Fibroblast of villous mesenchyme (primary cell): ENCODE data around the gene CDV3. TPM values are rescaled to one million over a fixed set of nuclear protein-coding genes. Genes with fewer than 3 reads are reported as not detected.
"Not testable (repeated sequence)": the region's sequence is repeated elsewhere in the genome, so short reads cannot be mapped to it uniquely, and the experiment has no call there.

Experiments
- DNase-seq: peaks from one replicate; pipeline ENCODE4 v3.0.0-alpha.2; 2010; ENCODE audit warnings: low read depth
- H3K4me3 ChIP-seq: 2 replicates; pipeline ENCODE4 v1.5.1; 2011; ENCODE audit warnings: low read depth, mild to moderate bottlenecking, low read length
- total RNA-seq: library from RNA; depleted of rRNA; stranded (reverse); fragments of >200 nt; gene quantifications from 2 replicates; pipeline ENCODE4 v1.2.3, GENCODE V29; 2012
- TF ChIP-seq, protein P1 (sequence below): IDR thresholded peaks from 2 replicates; pipeline ENCODE4 v1.5.1; 2012; ENCODE audit warnings: low read depth, mild to moderate bottlenecking, low read length; ENCODE audit not compliant: insufficient read depth

Gene CDV3, protein sequence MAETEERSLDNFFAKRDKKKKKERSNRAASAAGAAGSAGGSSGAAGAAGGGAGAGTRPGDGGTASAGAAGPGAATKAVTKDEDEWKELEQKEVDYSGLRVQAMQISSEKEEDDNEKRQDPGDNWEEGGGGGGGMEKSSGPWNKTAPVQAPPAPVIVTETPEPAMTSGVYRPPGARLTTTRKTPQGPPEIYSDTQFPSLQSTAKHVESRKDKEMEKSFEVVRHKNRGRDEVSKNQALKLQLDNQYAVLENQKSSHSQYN
- 184 and 277 TPM in 2 replicates for total RNA-seq

DNA sequence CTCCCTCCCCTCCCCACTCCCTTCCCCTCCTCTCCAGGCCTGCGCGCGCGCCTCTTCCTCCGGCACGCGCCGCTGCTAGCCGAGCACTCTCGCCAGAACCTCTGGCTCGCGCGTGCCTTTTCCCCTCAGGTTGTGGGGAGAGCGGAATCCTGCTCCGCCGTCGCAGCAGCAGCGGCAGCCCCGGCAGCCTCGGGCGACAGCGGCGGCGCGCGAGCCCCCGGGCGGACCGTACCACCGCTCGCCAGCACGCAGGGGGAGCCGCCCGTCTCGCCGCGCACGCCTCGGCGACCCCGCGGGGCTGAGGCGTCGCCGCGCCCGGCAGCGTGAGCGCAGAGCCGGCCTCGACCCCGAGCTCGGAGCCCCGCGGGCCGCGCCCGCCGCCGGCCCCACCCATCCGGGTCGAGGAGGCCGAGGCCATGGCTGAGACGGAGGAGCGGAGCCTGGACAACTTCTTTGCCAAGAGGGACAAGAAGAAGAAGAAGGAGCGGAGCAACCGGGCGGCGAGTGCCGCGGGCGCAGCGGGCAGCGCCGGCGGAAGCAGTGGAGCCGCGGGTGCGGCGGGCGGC is at the start of gene CDV3:
TSS of gene CDV3 (plus strand) at position 58 of the 566 bp plus-strand sequence. CDS start at position 417, 359 bp downstream.
- no peak for DNase-seq
- H3K4me3 ChIP-seq: peak within 1 kb of the TSS; percentile 86
- TF ChIP-seq, protein P1, sequence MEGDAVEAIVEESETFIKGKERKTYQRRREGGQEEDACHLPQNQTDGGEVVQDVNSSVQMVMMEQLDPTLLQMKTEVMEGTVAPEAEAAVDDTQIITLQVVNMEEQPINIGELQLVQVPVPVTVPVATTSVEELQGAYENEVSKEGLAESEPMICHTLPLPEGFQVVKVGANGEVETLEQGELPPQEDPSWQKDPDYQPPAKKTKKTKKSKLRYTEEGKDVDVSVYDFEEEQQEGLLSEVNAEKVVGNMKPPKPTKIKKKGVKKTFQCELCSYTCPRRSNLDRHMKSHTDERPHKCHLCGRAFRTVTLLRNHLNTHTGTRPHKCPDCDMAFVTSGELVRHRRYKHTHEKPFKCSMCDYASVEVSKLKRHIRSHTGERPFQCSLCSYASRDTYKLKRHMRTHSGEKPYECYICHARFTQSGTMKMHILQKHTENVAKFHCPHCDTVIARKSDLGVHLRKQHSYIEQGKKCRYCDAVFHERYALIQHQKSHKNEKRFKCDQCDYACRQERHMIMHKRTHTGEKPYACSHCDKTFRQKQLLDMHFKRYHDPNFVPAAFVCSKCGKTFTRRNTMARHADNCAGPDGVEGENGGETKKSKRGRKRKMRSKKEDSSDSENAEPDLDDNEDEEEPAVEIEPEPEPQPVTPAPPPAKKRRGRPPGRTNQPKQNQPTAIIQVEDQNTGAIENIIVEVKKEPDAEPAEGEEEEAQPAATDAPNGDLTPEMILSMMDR: no peak

DNA sequence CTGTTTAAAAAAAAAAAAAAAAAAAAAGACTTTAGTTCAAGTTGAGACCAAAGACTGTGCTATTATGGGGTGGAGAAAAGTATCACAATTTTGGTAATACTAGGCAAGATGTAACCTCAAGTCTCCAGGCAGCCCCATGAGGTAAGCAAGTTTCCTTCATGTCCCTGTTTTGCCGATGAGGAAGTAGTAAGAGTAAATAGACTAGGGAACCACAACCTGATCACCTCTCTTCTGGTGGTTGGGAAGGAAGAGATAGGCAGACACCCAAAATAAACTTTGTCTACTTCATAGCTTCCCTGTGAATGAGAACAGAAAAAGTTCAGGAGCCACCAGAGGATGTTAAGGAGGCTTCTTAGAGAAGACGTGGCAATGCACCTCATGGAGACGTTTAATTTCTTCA is 49.7 kb upstream of the CDV3 start:
- H3K4me3 ChIP-seq, DNase-seq: not testable (repeated sequence)

DNA sequence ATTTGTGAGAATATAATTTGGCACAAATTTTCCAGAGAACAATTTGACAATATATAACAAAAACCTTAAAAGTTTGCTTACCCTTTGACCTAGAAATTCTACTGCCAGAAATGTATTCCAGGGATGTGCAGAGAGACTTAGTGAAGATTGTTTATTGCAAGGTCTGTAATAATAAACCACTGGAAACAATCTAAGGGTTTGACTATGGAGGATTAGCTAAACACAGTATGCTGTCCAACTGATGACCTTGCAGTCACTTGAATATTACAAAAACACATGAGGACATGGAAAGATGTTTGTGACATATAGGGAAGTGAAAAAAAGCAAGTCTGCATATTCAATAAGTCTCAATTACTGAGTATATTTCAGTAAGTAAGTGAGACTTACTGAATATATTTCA is 48.1 kb upstream of the CDV3 start:
- TF ChIP-seq, protein P1: no peak
- no peak for DNase-seq
- H3K4me3 ChIP-seq: no peak overlapping the region

DNA sequence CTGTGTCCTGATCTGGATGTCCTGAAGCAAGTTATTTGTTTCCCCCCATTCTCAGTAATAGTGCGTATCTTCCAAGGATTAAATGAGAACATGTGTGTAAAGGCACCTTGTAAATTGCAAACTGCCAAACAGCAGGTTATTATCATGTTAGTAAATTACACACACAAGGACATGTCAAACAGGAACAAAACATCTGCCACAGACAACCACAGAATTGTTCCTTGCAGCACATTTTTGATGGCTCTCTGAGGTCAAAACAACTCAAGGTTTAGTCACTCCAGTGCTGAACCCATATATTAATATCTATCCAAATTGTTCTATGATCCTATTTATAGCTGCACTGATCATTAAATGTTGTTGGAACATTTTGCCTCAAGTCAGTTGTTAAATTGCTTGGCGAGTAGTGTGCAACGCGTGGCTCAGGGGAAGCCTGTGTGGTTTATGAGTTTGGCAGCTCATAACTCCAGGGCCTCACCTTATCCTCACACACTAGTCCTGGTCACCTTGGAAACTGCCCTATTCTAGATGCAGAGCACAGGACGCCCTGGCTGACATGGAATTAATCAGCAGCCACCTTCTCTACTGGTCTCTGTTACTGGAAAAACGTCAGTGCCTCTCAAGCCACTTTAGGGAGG is 46.3 kb upstream of the CDV3 start:
- peak; percentile 24 for DNase-seq
- H3K4me3 ChIP-seq: no peak overlapping the region
- TF ChIP-seq, protein P1: no peak

DNA sequence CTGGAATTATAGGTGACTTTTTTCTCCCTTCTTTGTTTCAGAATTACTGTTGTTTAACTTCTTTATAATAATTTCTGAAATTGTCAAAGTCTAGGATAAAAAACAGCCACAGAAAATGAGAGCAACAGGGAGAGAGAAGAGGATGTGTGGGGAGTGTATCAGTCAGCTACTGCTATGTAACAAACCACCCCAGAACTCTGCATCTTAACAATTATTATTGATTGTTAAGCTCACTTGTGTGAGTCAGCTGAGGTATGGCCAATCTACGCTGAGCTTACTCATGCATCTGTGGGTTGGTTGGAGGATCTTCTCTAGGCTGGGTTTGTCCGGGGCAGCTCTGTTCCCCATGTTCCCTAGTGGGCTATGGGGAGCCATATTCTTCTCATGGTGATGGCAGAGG is 43.7 kb upstream of the CDV3 start:
- TF ChIP-seq, protein P1: no peak
- H3K4me3 ChIP-seq: no peak overlapping the region
- no peak for DNase-seq

DNA sequence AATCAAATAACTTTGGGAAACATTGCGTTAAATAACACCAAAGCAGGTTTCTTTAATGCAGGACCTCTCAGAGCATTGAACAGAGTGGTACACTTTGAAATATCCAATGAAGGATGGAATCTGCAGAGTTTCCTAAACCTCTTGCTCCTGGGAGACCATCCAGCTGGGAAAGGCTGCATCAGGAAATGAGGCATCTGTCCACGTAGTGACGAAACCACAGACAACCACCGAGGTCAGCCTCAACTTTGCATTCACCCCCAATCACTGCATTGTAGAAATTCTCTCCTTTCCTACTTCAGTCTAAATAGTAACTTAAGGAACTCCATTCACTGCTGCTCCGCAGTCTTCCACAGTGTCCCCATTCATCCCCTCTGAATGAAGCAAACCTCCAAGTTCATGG is 41.5 kb upstream of the CDV3 start:
- no peak overlapping the region for H3K4me3 ChIP-seq
- peak; percentile 86 for DNase-seq
- TF ChIP-seq, protein P1: no peak

DNA sequence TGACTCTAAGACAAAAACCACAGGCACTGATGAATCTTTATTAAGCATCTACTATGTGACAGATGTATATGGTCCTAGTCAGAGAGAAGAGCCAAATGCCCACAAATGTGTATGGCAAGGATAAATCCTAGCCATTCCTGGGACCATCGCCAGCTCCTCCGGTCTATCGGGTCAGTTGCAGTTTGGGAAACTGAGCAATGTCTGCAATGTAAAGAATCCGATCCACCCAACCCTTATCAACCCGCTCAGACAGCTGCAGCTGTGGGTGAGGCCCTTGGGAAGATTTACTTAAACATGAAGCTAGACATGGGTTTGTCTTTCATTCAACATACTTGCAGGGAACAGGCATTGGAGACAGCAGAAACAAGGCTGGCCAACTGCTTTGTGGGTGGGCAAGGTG is 40.5 kb upstream of the CDV3 start:
- no peak overlapping the region for H3K4me3 ChIP-seq
- TF ChIP-seq, protein P1: no peak
- DNase-seq: peak; percentile 95
